ENCODE data around the gene SH2B3. TPM values are rescaled to one million over a fixed set of nuclear protein-coding genes. Genes with fewer than 3 reads are reported as not detected.

Gene SH2B3
- total and polyA plus RNA-seq, 9 of the 15 experiments (the other 6 are each of a cell fraction or from before 2014, with no cell fraction given): 10.8 to 75.3 (median 37.4) TPM

DNA sequence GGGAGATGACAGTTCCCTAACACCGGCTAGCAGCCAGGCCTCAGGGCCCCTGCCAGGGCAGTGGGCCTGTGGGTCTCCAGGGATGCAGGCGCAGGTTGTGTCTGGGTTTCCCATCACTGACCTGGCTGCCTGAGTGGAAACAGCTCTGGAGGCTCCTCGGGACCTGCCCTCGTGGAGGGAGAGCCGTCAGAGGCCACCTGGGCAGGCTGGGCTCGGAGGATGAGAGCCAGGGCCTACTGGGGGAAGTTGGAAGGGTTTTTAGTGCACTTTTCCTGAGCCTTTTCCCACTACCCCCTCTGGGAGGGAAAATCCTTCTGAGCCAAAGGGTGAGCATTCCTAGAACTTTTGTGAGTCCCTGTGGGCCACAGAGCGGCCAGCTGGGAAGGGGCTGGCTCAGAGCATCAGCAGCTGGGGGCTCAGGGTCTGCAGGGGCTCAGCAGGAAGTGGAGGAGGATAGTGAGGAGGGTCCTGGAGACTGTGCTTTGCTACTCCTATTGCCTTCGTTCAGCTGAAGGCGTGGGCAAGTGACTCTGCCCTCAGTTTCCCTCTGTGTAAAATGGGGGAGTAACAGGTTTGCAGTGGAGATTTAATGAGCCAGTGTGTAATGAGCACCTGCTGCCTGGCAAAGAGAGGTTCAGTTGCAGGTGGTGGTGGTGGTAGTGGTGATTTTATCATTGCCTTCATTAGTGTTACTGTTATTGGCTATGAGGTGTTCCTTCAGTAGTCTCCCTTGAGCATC lies 1.8 kb downstream of the SH2B3 start:
- H4K20me1 ChIP-seq (replicated peaks; ENCODE audit: control insufficient read depth, insufficient read depth, low read length): peaks cover 45% of the 10 kb centered on the region
- H3K9ac ChIP-seq (ENCODE audit: insufficient read depth in 1 of 2, low read depth in 2 of 2, low read length in 2 of 2): peak overlapping the region; percentile 90 to 98
- intact Hi-C loops (cut with micrococcal nuclease) (loop anchor here (5.0 kb wide), 2 partner anchors 190 to 280 kb away; partner anchors contain the start of genes ACAD10, ATXN2 and BRAP), in situ Hi-C loops (cut with MboI) (loop anchor here (5.0 kb wide), 1 partner anchor 265 kb away; no protein-coding TSS in a partner anchor)
- H2AFZ ChIP-seq (ENCODE audit: low read depth, low read length): no peak overlapping the region
- H3K27me3 ChIP-seq (ENCODE audit: control insufficient read depth in 2 of 2, insufficient read depth in 2 of 2, low read length in 2 of 2): no peaks in the 10 kb centered on the region; a peak in 1 of 5 replicates
- ATAC-seq (no peak), FAIRE-seq (no peak), DNase-seq (ENCODE audit: extremely low read depth in 1 of 4, low spot score in 3 of 4) (peak in 1 of 4 experiments; percentile 30)
- H3K36me3 ChIP-seq (ENCODE audit: control insufficient read depth, insufficient read depth, low read length): peaks cover 40% of the 10 kb centered on the region
- H3K9me3 ChIP-seq (replicated peaks; ENCODE audit: control insufficient read depth, insufficient read depth, low read depth, low read length): no peaks in the 10 kb centered on the region
- ChIA-PET CTCF (ENCODE audit: low intra/inter-chr PET ratio) (no interaction called here), POLR2A (interaction anchor here (0.9 to 2.0 kb wide), 5 partner anchors 9 to 38 kb away, joined by 3 to 8 read pairs (median 4); no protein-coding TSS in a partner anchor)
- H3K27ac ChIP-seq (ENCODE audit: extremely low read depth, low read depth, low read length): peak overlapping the region; percentile 92
- peak overlapping the region; percentile 93 for H3K4me3 ChIP-seq
- no TSS peak for BruUV-seq (replicated peaks)
- H3K9me1 ChIP-seq (ENCODE audit: control insufficient read depth, insufficient read depth, low read length): peaks cover 12% of the 10 kb centered on the region
- H3K4me2 ChIP-seq (ENCODE audit: insufficient read depth, low read length): peak overlapping the region; percentile 92
- peaks cover 65 to 87% of the 10 kb centered on the region in 2 experiments for H3K4me1 ChIP-seq (replicated peaks in 1 of 2; ENCODE audit: control insufficient read depth in 2 of 2, insufficient read depth in 2 of 2, low read length in 2 of 2)
- peaks cover 68% of the 10 kb centered on the region for H3K79me2 ChIP-seq (ENCODE audit: control insufficient read depth, insufficient read depth, low read length)
- 6% methylated on average over 9 of the region's 9 CpGs for WGBS (ENCODE audit: insufficient coverage, low coverage, missing lambda C conversion rate)
- TF ChIP-seq POLR2G (IDR thresholded peaks at IDR 0.05; ENCODE audit: low read depth, low read length): peak; percentile 45
- no peak for TF ChIP-seq BACH1 (tag; IDR thresholded peaks at IDR 0.05)
- TF ChIP-seq SIN3A (IDR thresholded peaks at IDR 0.05; ENCODE audit: borderline replicate concordance in 2 of 2, control insufficient read depth in 1 of 2, low read depth in 2 of 2, low read length in 2 of 2): peak in 1 of 2 experiments; percentile 38; a peak in 2 of 4 replicates
- no peak for TF ChIP-seq GABPB1 (CRISPR knock-in tag; IDR thresholded peaks at IDR 0.05)
- TF ChIP-seq, protein P1, sequence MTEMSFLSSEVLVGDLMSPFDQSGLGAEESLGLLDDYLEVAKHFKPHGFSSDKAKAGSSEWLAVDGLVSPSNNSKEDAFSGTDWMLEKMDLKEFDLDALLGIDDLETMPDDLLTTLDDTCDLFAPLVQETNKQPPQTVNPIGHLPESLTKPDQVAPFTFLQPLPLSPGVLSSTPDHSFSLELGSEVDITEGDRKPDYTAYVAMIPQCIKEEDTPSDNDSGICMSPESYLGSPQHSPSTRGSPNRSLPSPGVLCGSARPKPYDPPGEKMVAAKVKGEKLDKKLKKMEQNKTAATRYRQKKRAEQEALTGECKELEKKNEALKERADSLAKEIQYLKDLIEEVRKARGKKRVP (CRISPR knock-in tag; IDR thresholded peaks at IDR 0.05): no peak
- TF ChIP-seq, protein P2, sequence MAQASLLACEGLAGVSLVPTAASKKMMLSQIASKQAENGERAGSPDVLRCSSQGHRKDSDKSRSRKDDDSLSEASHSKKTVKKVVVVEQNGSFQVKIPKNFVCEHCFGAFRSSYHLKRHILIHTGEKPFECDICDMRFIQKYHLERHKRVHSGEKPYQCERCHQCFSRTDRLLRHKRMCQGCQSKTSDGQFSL (CRISPR knock-in tag; IDR thresholded peaks at IDR 0.05): no peak
- TF ChIP-seq, protein P2 (tag; IDR thresholded peaks at IDR 0.05): no peak
- TF ChIP-seq ZNF785 (CRISPR knock-in tag; IDR thresholded peaks at IDR 0.05): no peak
- TF ChIP-seq, protein P3, sequence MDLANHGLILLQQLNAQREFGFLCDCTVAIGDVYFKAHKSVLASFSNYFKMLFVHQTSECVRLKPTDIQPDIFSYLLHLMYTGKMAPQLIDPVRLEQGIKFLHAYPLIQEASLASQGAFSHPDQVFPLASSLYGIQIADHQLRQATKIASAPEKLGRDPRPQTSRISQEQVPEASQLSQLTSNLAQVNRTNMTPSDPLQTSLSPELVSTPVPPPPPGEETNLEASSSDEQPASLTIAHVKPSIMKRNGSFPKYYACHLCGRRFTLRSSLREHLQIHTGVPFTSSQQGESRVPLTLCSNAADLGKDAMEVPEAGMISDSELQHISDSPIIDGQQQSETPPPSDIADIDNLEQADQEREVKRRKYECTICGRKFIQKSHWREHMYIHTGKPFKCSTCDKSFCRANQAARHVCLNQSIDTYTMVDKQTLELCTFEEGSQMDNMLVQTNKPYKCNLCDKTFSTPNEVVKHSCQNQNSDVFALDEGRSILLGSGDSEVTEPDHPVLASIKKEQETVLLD (IDR thresholded peaks at IDR 0.05): no peak
- TF ChIP-seq STAT5A (IDR thresholded peaks at IDR 0.05; ENCODE audit: borderline replicate concordance, low read length): no peak
- no peak for TF ChIP-seq BRF1 (IDR thresholded peaks at IDR 0.05; ENCODE audit: borderline replicate concordance, extremely low read depth, insufficient read length)
- 0 out of 2 replicates have a peak, but pooled peaks have one; percentile 18 for TF ChIP-seq ZBTB7A (IDR thresholded peaks at IDR 0.05; ENCODE audit: borderline replicate concordance, control insufficient read depth, low read depth, low read length)
- TF ChIP-seq, protein P4, sequence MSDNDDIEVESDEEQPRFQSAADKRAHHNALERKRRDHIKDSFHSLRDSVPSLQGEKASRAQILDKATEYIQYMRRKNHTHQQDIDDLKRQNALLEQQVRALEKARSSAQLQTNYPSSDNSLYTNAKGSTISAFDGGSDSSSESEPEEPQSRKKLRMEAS (CRISPR knock-in tag; IDR thresholded peaks at IDR 0.05): peak; percentile 31; the same call in 1 of the 2 replicates
- no peak for TF ChIP-seq DIDO1 (tag; IDR thresholded peaks at IDR 0.05; ENCODE audit: low read depth)
- TF ChIP-seq, protein P5, sequence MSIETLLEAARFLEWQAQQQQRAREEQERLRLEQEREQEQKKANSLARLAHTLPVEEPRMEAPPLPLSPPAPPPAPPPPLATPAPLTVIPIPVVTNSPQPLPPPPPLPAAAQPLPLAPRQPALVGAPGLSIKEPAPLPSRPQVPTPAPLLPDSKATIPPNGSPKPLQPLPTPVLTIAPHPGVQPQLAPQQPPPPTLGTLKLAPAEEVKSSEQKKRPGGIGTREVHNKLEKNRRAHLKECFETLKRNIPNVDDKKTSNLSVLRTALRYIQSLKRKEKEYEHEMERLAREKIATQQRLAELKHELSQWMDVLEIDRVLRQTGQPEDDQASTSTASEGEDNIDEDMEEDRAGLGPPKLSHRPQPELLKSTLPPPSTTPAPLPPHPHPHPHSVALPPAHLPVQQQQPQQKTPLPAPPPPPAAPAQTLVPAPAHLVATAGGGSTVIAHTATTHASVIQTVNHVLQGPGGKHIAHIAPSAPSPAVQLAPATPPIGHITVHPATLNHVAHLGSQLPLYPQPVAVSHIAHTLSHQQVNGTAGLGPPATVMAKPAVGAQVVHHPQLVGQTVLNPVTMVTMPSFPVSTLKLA (conservative IDR thresholded peaks at IDR 0.05): peak in 1 of 2 experiments; percentile 6; a peak in 1 of 4 replicates
